CD4-positive, alpha-beta T cell (primary cell): Measurements from ENCODE around the gene SLC35F6. TPM values are rescaled to one million over a fixed set of nuclear protein-coding genes. Genes with fewer than 3 reads are reported as not detected.

Experiments
- ATAC-seq: fragments of 200-7000 bp; cut with Tn5 transposase; one replicate; pipeline ENCODE4 v1.10.0; 2022; ENCODE audit warnings: mild to moderate bottlenecking; ENCODE audit not compliant: poor library complexity
- CTCF ChIA-PET: fragments of 350-600 bp; sonication (Branson Sonifier 250); formaldehyde crosslinking; loops from one replicate; lab custom pipeline; 2021; ENCODE audit warnings: antibody characterized with exemption, inconsistent platforms; lab: Charles Lee
- POLR2A ChIA-PET: fragments of 350-600 bp; sonication (Branson Sonifier 250); formaldehyde crosslinking; loops from one replicate; lab custom pipeline; 2021; ENCODE audit warnings: antibody characterized with exemption, inconsistent platforms; lab: Charles Lee
- DNase-seq, 14 experiments: peaks; one replicate each; pipeline ENCODE4 v3.0.0-alpha.2; 2013 to 2020; ENCODE audit warnings: mixed read lengths in 2 of 14
- H3K27ac ChIP-seq, 2 donors: one replicate each; pipeline versions ENCODE4 v1.5.1 to v1.7.0; 2013; ENCODE audit warnings: low read length in 2 of 2, low read depth in 1 of 2, mild to moderate bottlenecking in 1 of 2
- H3K27me3 ChIP-seq, 2 experiments: 1 replicate in 1 of 2; 2 replicates in 1 of 2; pipeline versions ENCODE4 v1.6.1 to v1.7.0; 2013; ENCODE audit warnings: low read length in 2 of 2, control low read depth in 1 of 2, mild to moderate bottlenecking in 1 of 2, moderate library complexity in 1 of 2; ENCODE audit not compliant: insufficient read depth in 2 of 2, control insufficient read depth in 1 of 2
- H3K36me3 ChIP-seq: one replicate; pipeline ENCODE4 v1.6.1; 2013; ENCODE audit warnings: low read length, control low read depth; ENCODE audit not compliant: insufficient read depth
- H3K4me1 ChIP-seq: one replicate; pipeline ENCODE4 v1.6.1; 2013; ENCODE audit warnings: low read length, control low read depth; ENCODE audit not compliant: insufficient read depth
- H3K4me3 ChIP-seq: one replicate; pipeline ENCODE4 v1.5.1; 2013; ENCODE audit warnings: mild to moderate bottlenecking, low read length, moderate library complexity
- H3K9me3 ChIP-seq, 2 experiments: 1 replicate in 1 of 2; 2 replicates in 1 of 2; pipeline versions ENCODE4 v1.6.1 to v1.7.0; 2013; ENCODE audit warnings: low read length in 2 of 2, mild to moderate bottlenecking in 2 of 2, control low read depth in 1 of 2, moderate library complexity in 1 of 2; ENCODE audit not compliant: control insufficient read depth in 1 of 2, insufficient read depth in 1 of 2
- H3K27ac Mint-ChIP-seq: one replicate; pipeline ENCODE4 v1.8.0; 2020; ENCODE audit warnings: mixed read lengths
- H3K27me3 Mint-ChIP-seq: one replicate; pipeline ENCODE4 v1.8.0; 2021; ENCODE audit warnings: mixed read lengths
- H3K36me3 Mint-ChIP-seq: one replicate; pipeline ENCODE4 v1.8.0; 2021; ENCODE audit warnings: low read depth, mixed read lengths
- H3K4me1 Mint-ChIP-seq: one replicate; pipeline ENCODE4 v1.8.0; 2021; ENCODE audit warnings: low read depth, mixed read lengths
- H3K4me3 Mint-ChIP-seq: one replicate; pipeline ENCODE4 v1.8.0; 2020; ENCODE audit warnings: mild to moderate bottlenecking, mixed read lengths
- H3K9me3 Mint-ChIP-seq: one replicate; pipeline ENCODE4 v1.8.0; 2020; ENCODE audit warnings: mixed read lengths
- CTCF ChIP-seq: fragments of 200-600 bp; IDR thresholded peaks from one replicate; pipeline ENCODE4 v1.8.0; 2022; ENCODE audit warnings: antibody characterized with exemption, mild to moderate bottlenecking
- intact Hi-C, 2 experiments: fragments of 100-400 bp; cut with DNase I in 1 of 2; cut with micrococcal nuclease in 1 of 2; formaldehyde crosslinking; loops; one replicate each; pipeline versions ENCODE4 v1.15.1 to v1.9.0; 2023 to 2025; cut with DNase I, micrococcal nuclease
- total RNA-seq, 174 experiments: library from RNA in 2 of 174; stranded (reverse) in 2 of 174; gene quantifications; one replicate each; pipeline ENCODE4 v1.2.3 and lab custom pipeline; 2021 to 2026

Gene SLC35F6
- total RNA-seq, 2 experiments from 2014 or later, result 32.0 to 34.2 TPM

GRCh38 chr2:26716769-26717168 lies 47.3 kb upstream of the SLC35F6 start:
- ChIA-PET CTCF (no interaction called here), POLR2A (no interaction called here)
- H3K27me3 Mint-ChIP-seq, result no peaks in the 10 kb centered on the region
- Histone ChIP-seq H3K27me3 (no peaks in the 10 kb centered on the region), H3K9me3 (peaks cover 0 to 3% of the 10 kb centered on the region in 2 experiments), H3K4me3 (no peak overlapping the region), H3K27ac (no peak overlapping the region), H3K36me3 (no peaks in the 10 kb centered on the region), H3K4me1 (no peaks in the 10 kb centered on the region)
- H3K9me3 Mint-ChIP-seq, result no peaks in the 10 kb centered on the region
- no peaks in the 10 kb centered on the region for H3K36me3 Mint-ChIP-seq
- DNase-seq, result no peak
- no peak overlapping the region for H3K27ac Mint-ChIP-seq
- no peak overlapping the region for H3K4me3 Mint-ChIP-seq
- no peak for TF ChIP-seq CTCF
- peaks cover 3% of the 10 kb centered on the region for H3K4me1 Mint-ChIP-seq
- ATAC-seq, result no peak
- intact Hi-C loops, result no loop called here

- no peaks in the 10 kb centered on the region for H3K27me3 ChIP-seq
- no peak overlapping the region for H3K27ac ChIP-seq
- Mint-ChIP-seq H3K4me1 (peaks cover 5% of the 10 kb centered on the region), H3K4me3 (no peak overlapping the region), H3K36me3 (no peaks in the 10 kb centered on the region), H3K27me3 (no peaks in the 10 kb centered on the region), H3K9me3 (no peaks in the 10 kb centered on the region), H3K27ac (no peak overlapping the region)
- no peak for TF ChIP-seq CTCF
- peaks cover 0 to 3% of the 10 kb centered on the region in 2 experiments for H3K9me3 ChIP-seq
- H3K36me3 ChIP-seq, result no peaks in the 10 kb centered on the region
- no peaks in the 10 kb centered on the region for H3K4me1 ChIP-seq
- ATAC-seq (no peak), DNase-seq (no peak)
- H3K4me3 ChIP-seq, result no peak overlapping the region
- CTCF ChIA-PET, result no interaction called here
- intact Hi-C loops, result no loop called here
- POLR2A ChIA-PET, result no interaction called here
Observed at GRCh38 chr2:26717362-26717761, 46.7 kb upstream of the SLC35F6 start.

- Histone ChIP-seq H3K27me3 (no peaks in the 10 kb centered on the region), H3K4me1 (no peaks in the 10 kb centered on the region), H3K27ac (no peak overlapping the region), H3K9me3 (peaks cover 0 to 3% of the 10 kb centered on the region in 2 experiments), H3K4me3 (no peak overlapping the region), H3K36me3 (no peaks in the 10 kb centered on the region)
- DNase-seq, result no peak
- Mint-ChIP-seq H3K27ac (no peak overlapping the region), H3K27me3 (no peaks in the 10 kb centered on the region), H3K36me3 (no peaks in the 10 kb centered on the region), H3K4me1 (peaks cover 5% of the 10 kb centered on the region), H3K4me3 (no peak overlapping the region), H3K9me3 (no peaks in the 10 kb centered on the region)
- ChIA-PET CTCF (no interaction called here), POLR2A (no interaction called here)
- intact Hi-C loops, result no loop called here
- no peak for TF ChIP-seq CTCF
- no peak for ATAC-seq
Observed at GRCh38 chr2:26718949-26719686, 45.0 kb upstream of the SLC35F6 start.
